AG08395 (cell line): Measurements from ENCODE around the gene GH2.
A peak's percentile ranks its signal among the peaks of the same experiment; 100 is the strongest.
"Not testable (repeated sequence)": the region's sequence is repeated elsewhere in the genome, so short reads cannot be mapped to it uniquely, and the experiment has no call there.

Experiments
- DNase-seq: peaks from one replicate; pipeline ENCODE4 v3.0.0; 2012; ENCODE audit warnings: mixed read lengths, low spot score

Gene GH2

GRCh38 chr17:63874061-63874626, 7.6 kb downstream of the GH2 start:
- not testable (repeated sequence) for DNase-seq

GRCh38 chr17:63873577-63873976, 8.2 kb downstream of the GH2 start, which contains the start of gene CSH2:
CSH2 (minus strand) TSS chr17:63873677; CDS start chr17:63873614, 63 bp downstream.
- not testable (repeated sequence) for DNase-seq

GRCh38 chr17:63871646-63872365, 9.9 kb downstream of the GH2 start:
- DNase-seq, result not testable (repeated sequence)

- not testable (repeated sequence) for DNase-seq
These were observed 11.5 kb downstream of the GH2 start for GRCh38 chr17:63870292-63870665.

GRCh38 chr17:63869491-63870291, 12.1 kb downstream of the GH2 start:
- not testable (repeated sequence) for DNase-seq

- DNase-seq, result not testable (repeated sequence)
These were observed 15.1 kb downstream of the GH2 start for GRCh38 chr17:63866625-63867024.

GRCh38 chr17:63859257-63859656, 22.5 kb downstream of the GH2 start:
- no peak for DNase-seq

- not testable (repeated sequence) for DNase-seq
These were observed 25.3 kb downstream of the GH2 start for GRCh38 chr17:63856425-63856824.

GRCh38 chr17:63855185-63855584, 26.6 kb downstream of the GH2 start:
- DNase-seq, result no peak

- no peak for DNase-seq
These were observed 27.0 kb downstream of the GH2 start for GRCh38 chr17:63854709-63855108.

- no peak for DNase-seq
These were observed 28.5 kb downstream of the GH2 start for GRCh38 chr17:63853260-63853659.

GRCh38 chr17:63850401-63850800, 31.3 kb downstream of the GH2 start:
- no peak for DNase-seq

GRCh38 chr17:63848834-63849689, 32.7 kb downstream of the GH2 start:
- DNase-seq, result peak; percentile 95

- DNase-seq, result no peak
These were observed 34.1 kb downstream of the GH2 start for GRCh38 chr17:63847525-63848249.

GRCh38 chr17:63845509-63845908, 36.2 kb downstream of the GH2 start:
- no peak for DNase-seq

GRCh38 chr17:63843910-63844677, 37.6 kb downstream of the GH2 start:
- DNase-seq, result no peak

- peak; percentile 64 for DNase-seq
These were observed 38.3 kb downstream of the GH2 start for GRCh38 chr17:63843387-63843888.

GRCh38 chr17:63842540-63843386, 39.0 kb downstream of the GH2 start, which contains the start of gene SMARCD2:
SMARCD2 (minus strand) TSS chr17:63842685; CDS start chr17:63842674, 11 bp downstream.
- DNase-seq, result peak; percentile 98

GRCh38 chr17:63842173-63842539, 39.6 kb downstream of the GH2 start:
- no peak for DNase-seq
